IMR-90 (cell line): ENCODE results near the gene HOXB7. TPM values are rescaled to one million over a fixed set of nuclear protein-coding genes. Genes with fewer than 3 reads are reported as not detected.

Experiments
- ATAC-seq: fragments of 200-7000 bp; cut with Tn5 transposase; 2 replicates; pipeline ENCODE4 v1.9.1; 2020; ENCODE audit warnings: low read depth, mild to moderate bottlenecking, moderate library complexity
- BruUV-seq: library from RNA; stranded (reverse); fragments of 400-500 nt; replicated peaks from 2 replicates; lab custom pipeline; 2021; lab: Mats Ljungman, UMichigan
- CTCF ChIA-PET: fragments of 300-600 bp; formaldehyde crosslinking; extraction: SDS; loops from one replicate; lab custom pipeline; 2021; ENCODE audit warnings: antibody characterized with exemption; lab: Yijun Ruan, JAX
- POLR2A ChIA-PET: fragments of 300-600 bp; sonication (Branson Sonifier 250); formaldehyde crosslinking; loops from one replicate; lab custom pipeline; 2022; ENCODE audit warnings: antibody characterized with exemption; ENCODE audit not compliant: unreplicated experiment; lab: Charles Lee
- DNase-seq: peaks from one replicate; pipeline ENCODE4 v3.0.0; 2013
- H2AFZ ChIP-seq: replicated peaks from 2 replicates; pipeline ENCODE3; 2013; ENCODE audit warnings: low read length, mild to moderate bottlenecking; ENCODE audit not compliant: poor library complexity
- H2AK5ac ChIP-seq: 2 replicates; pipeline ENCODE4 v1.6.1; 2013; ENCODE audit warnings: low read depth, low read length, inconsistent platforms
- H2AK9ac ChIP-seq: replicated peaks from 2 replicates; pipeline ENCODE3; 2013; ENCODE audit warnings: mild to moderate bottlenecking, low read depth, low read length, moderate library complexity; ENCODE audit not compliant: poor library complexity
- H2BK120ac ChIP-seq: 2 replicates; pipeline ENCODE4 v1.6.1; 2013; ENCODE audit warnings: low read depth, low read length, inconsistent platforms
- H2BK15ac ChIP-seq: 3 replicates; pipeline ENCODE4 v1.6.1; 2013; ENCODE audit warnings: low read depth, low read length, inconsistent platforms
- H2BK20ac ChIP-seq: 2 replicates; pipeline ENCODE4 v1.6.1; 2013; ENCODE audit warnings: low read depth, mild to moderate bottlenecking, inconsistent platforms, low read length, moderate library complexity
- H2BK5ac ChIP-seq: 2 replicates; pipeline ENCODE4 v1.6.1; 2013; ENCODE audit warnings: mild to moderate bottlenecking, low read depth, low read length, inconsistent platforms; ENCODE audit not compliant: poor library complexity, severe bottlenecking
- H3K14ac ChIP-seq: replicated peaks from 2 replicates; pipeline ENCODE4 v1.6.1; 2013; ENCODE audit warnings: low read depth, low read length, inconsistent platforms
- H3K18ac ChIP-seq: 2 replicates; pipeline ENCODE4 v1.6.1; 2013; ENCODE audit warnings: low read depth, low read length, control low read depth
- H3K23ac ChIP-seq: 2 replicates; pipeline ENCODE4 v1.6.1; 2013; ENCODE audit warnings: low read depth, low read length, inconsistent platforms
- H3K27ac ChIP-seq: 2 replicates; pipeline ENCODE4 v1.5.1; 2013; ENCODE audit warnings: mild to moderate bottlenecking, control low read depth, low read length; ENCODE audit not compliant: insufficient read depth
- H3K27me3 ChIP-seq: 2 replicates; pipeline ENCODE4 v1.6.1; 2013; ENCODE audit warnings: low read length; ENCODE audit not compliant: control insufficient read depth, insufficient read depth
- H3K36me3 ChIP-seq: 2 replicates; pipeline ENCODE4 v1.6.1; 2013; ENCODE audit warnings: low read length, mixed read lengths; ENCODE audit not compliant: control insufficient read depth, insufficient read depth
- H3K4ac ChIP-seq: 2 replicates; pipeline ENCODE4 v1.6.1; 2013; ENCODE audit warnings: low read depth, low read length, inconsistent platforms
- H3K4me1 ChIP-seq: 2 replicates; pipeline ENCODE4 v1.6.1; 2013; ENCODE audit warnings: low read length, mixed read lengths; ENCODE audit not compliant: control insufficient read depth, insufficient read depth
- H3K4me2 ChIP-seq: 2 replicates; pipeline ENCODE4 v1.6.1; 2013; ENCODE audit warnings: low read depth, mild to moderate bottlenecking, control low read depth, low read length, moderate library complexity
- H3K4me3 ChIP-seq: 2 replicates; pipeline ENCODE4 v1.5.1; 2013; ENCODE audit warnings: low read depth, mild to moderate bottlenecking, control low read depth, low read length, moderate library complexity; ENCODE audit not compliant: insufficient read depth
- H3K56ac ChIP-seq: 2 replicates; pipeline ENCODE4 v1.6.1; 2013; ENCODE audit warnings: low read length, inconsistent platforms; ENCODE audit not compliant: insufficient read depth; ENCODE audit errors: extremely low read depth
- H3K79me1 ChIP-seq, 2 experiments: 2 replicates each; pipeline ENCODE4 v1.6.1; 2013; ENCODE audit warnings: low read length in 2 of 2, inconsistent platforms in 1 of 2, low read depth in 1 of 2
- H3K9ac ChIP-seq: 2 replicates; pipeline ENCODE4 v1.6.1; 2013; ENCODE audit warnings: low read depth, low read length, control low read depth
- H3K9me1 ChIP-seq: 2 replicates; pipeline ENCODE4 v1.6.1; 2013; ENCODE audit warnings: low read length, inconsistent platforms; ENCODE audit not compliant: insufficient read depth
- H3K9me3 ChIP-seq: 2 replicates; pipeline ENCODE4 v1.6.1; 2013; ENCODE audit warnings: low read length; ENCODE audit not compliant: control insufficient read depth, insufficient read depth
- H4K20me1 ChIP-seq: 2 replicates; pipeline ENCODE4 v1.6.1; 2013; ENCODE audit warnings: low read length, inconsistent platforms; ENCODE audit not compliant: insufficient read depth
- H4K5ac ChIP-seq: 2 replicates; pipeline ENCODE4 v1.6.1; 2013; ENCODE audit warnings: mild to moderate bottlenecking, low read depth, low read length, control low read depth
- H4K8ac ChIP-seq, 2 experiments: 2 replicates each; pipeline ENCODE4 v1.6.1; 2013; ENCODE audit warnings: low read depth in 2 of 2, low read length in 2 of 2, control low read depth in 1 of 2, inconsistent platforms in 1 of 2
- H4K91ac ChIP-seq: 2 replicates; pipeline ENCODE4 v1.6.1; 2013; ENCODE audit warnings: low read depth, low read length, inconsistent platforms; ENCODE audit not compliant: insufficient read depth
- BHLHE40 ChIP-seq: fragments of 150-350 bp; IDR thresholded peaks from 2 replicates; pipeline ENCODE4 v1.6.1; 2016; ENCODE audit warnings: mild to moderate bottlenecking, low read depth, low read length
- CEBPB ChIP-seq: IDR thresholded peaks from 2 replicates; pipeline ENCODE4 v1.6.1; 2012; ENCODE audit warnings: low read depth, low read length, improper control_type of control experiment
- NFE2L2 ChIP-seq: fragments of 150-350 bp; IDR thresholded peaks from 2 replicates; pipeline ENCODE4 v1.6.1; 2016; ENCODE audit warnings: low read depth, mild to moderate bottlenecking, low read length
- RAD21 ChIP-seq: IDR thresholded peaks from 2 replicates; pipeline ENCODE4 v1.6.1; 2012; ENCODE audit warnings: low read length, improper control_type of control experiment
- RFX5 ChIP-seq: IDR thresholded peaks from 2 replicates; pipeline ENCODE4 v1.8.0; 2012; ENCODE audit warnings: low read depth, mild to moderate bottlenecking, low read length, moderate library complexity
- SMC3 ChIP-seq: fragments of 150-350 bp; IDR thresholded peaks from 2 replicates; pipeline ENCODE4 v1.6.1; 2016; ENCODE audit warnings: low read depth, mild to moderate bottlenecking, antibody characterized with exemption, low read length, moderate library complexity
- WGBS, 2 experiments: methylation state at CpG; one replicate each; pipeline versions ENCODE4 v1.1.5 to v1.1.7; 2013; ENCODE audit warnings: missing lambda C conversion rate in 2 of 2; ENCODE audit not compliant: insufficient read length in 1 of 2; ENCODE audit errors: extremely low coverage in 2 of 2; 5-methylcytosine and 5-hydroxymethylcytosine counted together
- dilution Hi-C: fragments of 300-500 bp; cut with HindIII; formaldehyde crosslinking; loops from one replicate; pipeline ENCODE4 v1.14.3; 2018; ENCODE audit warnings: low sequenced_read_pairs; ENCODE audit not compliant: unreplicated experiment
- in situ Hi-C: fragments of 300-500 bp; cut with MboI; formaldehyde crosslinking; loops from 3 replicates; pipeline ENCODE4 v1.14.3; 2019; ENCODE audit warnings: low sequenced_read_pairs, inconsistent platforms, mixed read lengths
- intact Hi-C: fragments of 100-400 bp; cut with micrococcal nuclease; formaldehyde crosslinking; loops from 2 replicates; pipeline ENCODE4 v1.10.0; 2022
- polyA plus RNA-seq, 3 experiments: library from polyadenylated mRNA; depleted of rRNA; stranded (reverse); fragments of >200 nt; gene quantifications; 2 replicates each; pipeline ENCODE4 v1.2.3, GENCODE V29; 2012; ENCODE audit warnings: low replicate concordance in 1 of 3
- total RNA-seq: library from RNA; depleted of rRNA; stranded (reverse); fragments of >200 nt; gene quantifications from 2 replicates; pipeline ENCODE4 v1.2.3, GENCODE V29; 2012
- TF ChIP-seq, protein P1 (sequence below): fragments of 150-350 bp; IDR thresholded peaks from 2 replicates; pipeline ENCODE4 v1.6.1; 2016; ENCODE audit warnings: low read depth, mild to moderate bottlenecking, low read length, moderate library complexity, borderline replicate concordance
- TF ChIP-seq, protein P2 (sequence below): fragments of 150-350 bp; IDR thresholded peaks from 2 replicates; pipeline ENCODE4 v1.6.1; 2017; ENCODE audit warnings: mild to moderate bottlenecking, antibody characterized with exemption, low read length, low read depth

Gene HOXB7
- total and polyA plus RNA-seq, 2 of the 4 experiments (the other 2 are of a cell fraction) = 1.8 to 6.7 TPM

DNA sequence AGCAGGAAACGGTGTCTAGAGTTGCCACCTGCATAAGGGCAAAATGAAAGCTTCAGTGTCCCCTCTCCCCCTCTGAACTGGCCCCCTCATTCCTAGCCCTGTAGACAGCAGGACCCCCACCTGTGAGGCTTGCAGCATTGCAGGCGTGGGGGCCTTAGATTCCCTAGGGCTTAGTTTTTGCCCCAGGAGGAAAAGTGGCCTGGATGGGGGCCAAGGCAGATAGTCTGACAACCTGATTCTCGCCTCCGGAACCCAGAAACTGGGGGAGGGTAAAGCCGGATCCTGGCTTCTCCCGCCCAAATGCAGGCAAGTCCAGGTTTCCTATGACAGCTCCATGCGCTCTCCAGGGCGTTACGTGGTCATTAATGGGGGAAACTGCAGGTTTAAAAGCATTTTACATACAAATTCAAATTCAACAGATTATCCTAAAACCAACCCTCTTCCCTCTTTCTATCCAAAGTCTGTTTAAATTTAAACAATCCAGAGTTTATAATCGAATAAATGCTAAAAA, 5.4 kb downstream of the HOXB7 start (continued):
- TF ChIP-seq, protein P1, sequence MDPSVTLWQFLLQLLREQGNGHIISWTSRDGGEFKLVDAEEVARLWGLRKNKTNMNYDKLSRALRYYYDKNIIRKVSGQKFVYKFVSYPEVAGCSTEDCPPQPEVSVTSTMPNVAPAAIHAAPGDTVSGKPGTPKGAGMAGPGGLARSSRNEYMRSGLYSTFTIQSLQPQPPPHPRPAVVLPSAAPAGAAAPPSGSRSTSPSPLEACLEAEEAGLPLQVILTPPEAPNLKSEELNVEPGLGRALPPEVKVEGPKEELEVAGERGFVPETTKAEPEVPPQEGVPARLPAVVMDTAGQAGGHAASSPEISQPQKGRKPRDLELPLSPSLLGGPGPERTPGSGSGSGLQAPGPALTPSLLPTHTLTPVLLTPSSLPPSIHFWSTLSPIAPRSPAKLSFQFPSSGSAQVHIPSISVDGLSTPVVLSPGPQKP = no peak
- no peak for TF ChIP-seq SMC3
- no peak for TF ChIP-seq NFE2L2
- TF ChIP-seq RFX5 = no peak

DNA sequence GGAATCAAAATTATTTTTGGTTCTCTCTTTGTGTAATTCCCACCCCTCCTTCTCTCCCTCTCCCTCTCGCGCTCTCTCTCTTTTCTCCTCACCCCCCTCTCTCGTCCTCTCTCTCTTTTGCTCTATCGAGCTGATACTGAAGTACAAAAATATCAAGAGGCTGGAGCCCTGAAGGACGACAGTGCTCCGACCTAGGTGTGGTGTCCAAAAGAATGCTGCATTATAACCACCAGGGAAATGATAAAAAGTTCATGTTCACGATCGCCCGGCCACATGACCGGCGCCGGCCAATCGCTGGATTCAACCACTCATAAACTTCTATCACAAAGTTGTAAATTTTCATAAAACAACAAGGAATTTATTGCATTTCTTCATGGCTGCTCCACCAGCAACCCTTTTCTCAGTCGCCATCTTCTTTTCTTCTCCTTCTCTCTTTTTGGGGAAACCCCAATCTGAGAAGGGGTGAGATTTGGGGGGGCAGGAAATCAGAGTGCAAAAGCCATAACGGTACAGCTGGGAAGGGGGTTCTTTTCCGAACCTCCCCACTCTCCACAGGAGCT, 6.0 kb downstream of the HOXB7 start, which contains the start of gene HOXB6:
HOXB6 (minus strand) TSS at position 217 of the 560 bp plus-strand sequence. CDS start 6,836 bp downstream, outside the sequence.
- TF ChIP-seq BHLHE40 (no peak), CEBPB (no peak), RAD21 (no peak)
- TF ChIP-seq, protein P1 = no peak
- TF ChIP-seq, protein P2, sequence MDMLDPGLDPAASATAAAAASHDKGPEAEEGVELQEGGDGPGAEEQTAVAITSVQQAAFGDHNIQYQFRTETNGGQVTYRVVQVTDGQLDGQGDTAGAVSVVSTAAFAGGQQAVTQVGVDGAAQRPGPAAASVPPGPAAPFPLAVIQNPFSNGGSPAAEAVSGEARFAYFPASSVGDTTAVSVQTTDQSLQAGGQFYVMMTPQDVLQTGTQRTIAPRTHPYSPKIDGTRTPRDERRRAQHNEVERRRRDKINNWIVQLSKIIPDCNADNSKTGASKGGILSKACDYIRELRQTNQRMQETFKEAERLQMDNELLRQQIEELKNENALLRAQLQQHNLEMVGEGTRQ = peak; percentile 59
- Histone ChIP-seq H3K4me3 (no peak within 1 kb of the TSS), H3K23ac (no peak within 1 kb of the TSS), H3K27me3 (no peaks in the 10 kb centered on the region), H3K4me2 (no peak within 1 kb of the TSS), H3K18ac (no peak within 1 kb of the TSS), H3K4ac (no peak within 1 kb of the TSS), H2AK5ac (no peak within 1 kb of the TSS), H4K91ac (no peak within 1 kb of the TSS), H3K14ac (no peak within 1 kb of the TSS), H2BK120ac (no peak within 1 kb of the TSS), H2BK5ac (no peak within 1 kb of the TSS), H2AK9ac (no peak within 1 kb of the TSS), H3K9me1 (0 out of 2 replicates have a peak, but pooled peaks cover 3% of the 10 kb centered on the region), H3K36me3 (peaks cover 7% of the 10 kb centered on the region), H2BK20ac (no peak within 1 kb of the TSS), H3K9ac (no peak within 1 kb of the TSS), H2BK15ac (no peak within 1 kb of the TSS), H4K8ac (no peak within 1 kb of the TSS), H3K4me1 (peaks cover 11% of the 10 kb centered on the region), H4K20me1 (peaks cover 7% of the 10 kb centered on the region; the same call in 1 of the 2 replicates), H3K56ac (no peak within 1 kb of the TSS), H3K79me1 (peaks cover 13 to 46% of the 10 kb centered on the region in 2 experiments; a peak in 3 of 4 replicates), H2AFZ (no peak within 1 kb of the TSS), H3K27ac (no peak within 1 kb of the TSS), H4K5ac (no peak within 1 kb of the TSS), H3K9me3 (no peaks in the 10 kb centered on the region)
- ATAC-seq (no peak), DNase-seq (no peak)
- dilution Hi-C loops = no loop called here
- in situ Hi-C loops = no loop called here
- WGBS, 2 experiments = 96% methylated on average over 4 of the region's 16 CpGs; no CpG with 5 or more reads in 1 of the 2 experiments
- BruUV-seq = no TSS peak
- POLR2A ChIA-PET = no interaction called here
- CTCF ChIA-PET = no interaction called here
- intact Hi-C loops = no loop called here
